Mucosa of descending colon (tissue), 3 donors: ENCODE data around the gene SERPINB13. TPM values are rescaled to one million over a fixed set of nuclear protein-coding genes. Genes with fewer than 3 reads are reported as not detected.
"Not testable (repeated sequence)": the region's sequence is repeated elsewhere in the genome, so short reads cannot be mapped to it uniquely, and the experiment has no call there.

ENCODE experiments used
- ATAC-seq: fragments of 200-7000 bp; cut with Tn5 transposase; one replicate; pipeline ENCODE4 v1.9.1; 2020; ENCODE audit warnings: mild to moderate bottlenecking, moderate library complexity
- DNase-seq, 3 donors: peaks; one replicate each; pipeline ENCODE4 v3.0.0-alpha.2; 2020
- H3K36me3 ChIP-seq: fragments of 200-600 bp; one replicate; pipeline ENCODE4 v1.8.0; 2021; ENCODE audit warnings: low read depth, mild to moderate bottlenecking
- H3K4me1 ChIP-seq: fragments of 200-600 bp; one replicate; pipeline ENCODE4 v1.8.0; 2021; ENCODE audit warnings: low read depth, mild to moderate bottlenecking
- H3K4me3 ChIP-seq: fragments of 200-600 bp; one replicate; pipeline ENCODE4 v1.8.0; 2021; ENCODE audit warnings: mild to moderate bottlenecking
- H3K9me3 ChIP-seq: fragments of 200-600 bp; one replicate; pipeline ENCODE4 v1.8.0; 2021; ENCODE audit warnings: mild to moderate bottlenecking
- CTCF ChIP-seq: fragments of 200-600 bp; IDR thresholded peaks from one replicate; pipeline ENCODE4 v1.8.0; 2022; ENCODE audit warnings: antibody characterized with exemption, mild to moderate bottlenecking
- intact Hi-C, 2 donors: fragments of 100-400 bp; cut with DNase I in 1 of 2; cut with micrococcal nuclease in 1 of 2; formaldehyde crosslinking; loops; one replicate each; pipeline versions ENCODE4 v1.11.0 to v1.11.1; 2022; cut with DNase I, micrococcal nuclease
- total RNA-seq, 3 donors: library from RNA; stranded (reverse); fragmentation: NEBNext Ultra II Directional in 2 of 3; extraction: Animal tissue kit (Norgen Biotek cat#: 25700) in 2 of 3; gene quantifications; one replicate each; pipeline versions ENCODE4 v1.2.1 to v1.2.4, GENCODE V29; 2021 to 2023
- donor health status: DM: no; HTN: no; CAD: no; lungs with moderate emphysema.
- donor health status: DM: no; HTN: no; CAD: no.
- donor health status: DM: no; HTN: yes; CAD: no.

The SERPINB13 gene
- total RNA-seq, 3 donors from 2014 or later = not detected

- no peaks in the 10 kb centered on the region for H3K4me1 ChIP-seq
- intact Hi-C loops = no loop called here
- ATAC-seq (no peak), DNase-seq (no peak)
- no peak overlapping the region for H3K4me3 ChIP-seq
- H3K36me3 ChIP-seq = no peaks in the 10 kb centered on the region
- H3K9me3 ChIP-seq = peaks cover 19% of the 10 kb centered on the region
- no peak for TF ChIP-seq CTCF
These were observed 40.7 kb downstream of the SERPINB13 start for GRCh38 chr18:63627819-63628218.

GRCh38 chr18:63637703-63638102, 50.6 kb downstream of the SERPINB13 start:
- ATAC-seq (no peak), DNase-seq (no peak)
- Histone ChIP-seq H3K36me3 (no peaks in the 10 kb centered on the region), H3K4me3 (no peak overlapping the region), H3K9me3 (no peaks in the 10 kb centered on the region), H3K4me1 (no peaks in the 10 kb centered on the region)
- intact Hi-C loops = no loop called here
- no peak for TF ChIP-seq CTCF

- ATAC-seq, intact Hi-C loops, H3K9me3 ChIP-seq, H3K4me3 ChIP-seq, DNase-seq, H3K4me1 ChIP-seq, H3K36me3 ChIP-seq: not testable (repeated sequence)
These were observed 54.1 kb downstream of the SERPINB13 start for GRCh38 chr18:63641157-63641680.

GRCh38 chr18:63642668-63643356, 55.7 kb downstream of the SERPINB13 start:
- H3K36me3 ChIP-seq, intact Hi-C loops: not testable (repeated sequence)

GRCh38 chr18:63644142-63644541, 57.0 kb downstream of the SERPINB13 start, which contains the start of gene SERPINB4:
TSS of gene SERPINB4 (minus strand) at chr18:63644256. CDS start at chr18:63643577, 679 bp downstream.
- H3K4me1 ChIP-seq, H3K4me3 ChIP-seq, intact Hi-C loops, H3K9me3 ChIP-seq, ATAC-seq, H3K36me3 ChIP-seq, DNase-seq: not testable (repeated sequence)

More at GRCh38 chr18:63642668-63643356, 55.7 kb downstream of the SERPINB13 start:
- DNase-seq, H3K9me3 ChIP-seq, H3K4me3 ChIP-seq, ATAC-seq, H3K4me1 ChIP-seq: not testable (repeated sequence)

- H3K36me3 ChIP-seq, H3K9me3 ChIP-seq, DNase-seq, intact Hi-C loops, H3K4me1 ChIP-seq, H3K4me3 ChIP-seq, ATAC-seq: not testable (repeated sequence)
These were observed 57.6 kb downstream of the SERPINB13 start for GRCh38 chr18:63644694-63645093.

GRCh38 chr18:63646936-63647335, 59.8 kb downstream of the SERPINB13 start:
- H3K4me1 ChIP-seq = no peaks in the 10 kb centered on the region
- H3K36me3 ChIP-seq = no peaks in the 10 kb centered on the region
- ATAC-seq = no peak
- H3K9me3 ChIP-seq = no peaks in the 10 kb centered on the region
- intact Hi-C loops = no loop called here
- no peak for TF ChIP-seq CTCF
- no peak for DNase-seq
- no peak overlapping the region for H3K4me3 ChIP-seq
